Activated naive CD4-positive, alpha-beta T cell treated with anti-CD3 and anti-CD28 coated beads for 36 hours (primary cell): Measurements from ENCODE around the gene DNAL1. TPM values are rescaled to one million over a fixed set of nuclear protein-coding genes. Genes with fewer than 3 reads are reported as not detected.

ENCODE experiments used
- CTCF ChIA-PET: fragments of 350-600 bp; sonication (Branson Sonifier 250); formaldehyde crosslinking; loops from one replicate; lab custom pipeline; 2021; ENCODE audit warnings: antibody characterized with exemption; lab: Charles Lee
- DNase-seq: peaks from one replicate; pipeline ENCODE4 v3.0.0-alpha.2; 2020
- H3K27ac Mint-ChIP-seq: one replicate; pipeline ENCODE4 v1.8.0; 2021; ENCODE audit warnings: mild to moderate bottlenecking, mixed read lengths
- H3K27me3 Mint-ChIP-seq: one replicate; pipeline ENCODE4 v1.8.0; 2021; ENCODE audit warnings: low read depth, mixed read lengths
- H3K36me3 Mint-ChIP-seq: one replicate; pipeline ENCODE4 v1.8.0; 2021; ENCODE audit warnings: low read depth, mixed read lengths
- H3K4me1 Mint-ChIP-seq: one replicate; pipeline ENCODE4 v1.8.0; 2021; ENCODE audit warnings: low read depth, mixed read lengths
- H3K4me3 Mint-ChIP-seq: one replicate; pipeline ENCODE4 v1.8.0; 2021; ENCODE audit warnings: mild to moderate bottlenecking, moderate library complexity, mixed read lengths
- H3K9me3 Mint-ChIP-seq: one replicate; pipeline ENCODE4 v1.8.0; 2021; ENCODE audit warnings: mixed read lengths
- intact Hi-C: fragments of 100-400 bp; cut with micrococcal nuclease; formaldehyde crosslinking; loops from one replicate; pipeline ENCODE4 v1.15.1; 2023
- total RNA-seq, 2 experiments: library from RNA; stranded (reverse); gene quantifications; one replicate each; pipeline ENCODE4 v1.2.3, GENCODE V29; 2021

Gene DNAL1
- total RNA-seq, 2 experiments from 2014 or later, result 4.4 TPM

GRCh38 chr14:73742520-73743238, 97.9 kb downstream of the DNAL1 start:
- intact Hi-C loops, result loop anchor here (1.0 to 5.0 kb wide), 3 partner anchors 29 to 210 kb away; partner anchors contain the start of genes COQ6 and FAM161B
- Mint-ChIP-seq H3K36me3 (peaks cover 7% of the 10 kb centered on the region), H3K9me3 (no peaks in the 10 kb centered on the region), H3K27ac (peak overlapping the region; percentile 84), H3K4me1 (peaks cover 74% of the 10 kb centered on the region), H3K4me3 (peak overlapping the region; percentile 43), H3K27me3 (no peaks in the 10 kb centered on the region)
- CTCF ChIA-PET, result interaction anchor here (0.6 to 8.0 kb wide), 9 partner anchors 8 to 83 kb away, joined by 3 to 112 read pairs (median 4); a partner anchor contains a TSS
- DNase-seq, result peak; percentile 40

DNA sequence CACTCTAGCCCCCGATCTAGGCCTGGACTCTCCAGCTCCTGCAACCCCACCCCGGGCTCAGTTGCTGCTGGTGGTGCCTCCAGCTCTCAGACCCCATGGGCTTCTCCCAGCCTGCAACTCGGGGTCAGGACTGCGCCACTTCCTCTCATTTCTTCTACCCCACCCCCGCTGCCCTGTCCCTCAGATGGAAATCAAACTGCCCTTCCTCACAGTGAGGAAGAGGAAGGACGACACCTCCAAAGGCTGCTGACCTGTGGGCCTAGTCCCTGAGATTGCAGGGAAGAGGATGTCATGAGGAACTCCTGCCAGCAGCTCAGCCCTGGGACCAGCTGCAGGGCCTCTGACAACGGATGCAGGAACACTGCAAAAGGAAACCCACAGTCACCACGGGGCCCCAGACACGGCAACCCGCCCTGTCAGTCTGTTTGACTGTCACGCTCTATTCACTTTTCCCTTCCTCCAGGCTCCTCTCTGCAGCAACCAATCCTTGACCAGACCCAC, 98.7 kb downstream of the DNAL1 start:
- CTCF ChIA-PET, result interaction anchor here (0.6 to 8.0 kb wide), 8 partner anchors 9 to 82 kb away, joined by 3 to 112 read pairs (median 6); a partner anchor contains a TSS

GRCh38 chr14:73744175-73744867, 99.5 kb downstream of the DNAL1 start:
- intact Hi-C loops, result loop anchor here (2.0 to 5.0 kb wide), 3 partner anchors 14 to 208 kb away; partner anchors contain the start of genes COQ6 and FAM161B
- Mint-ChIP-seq H3K36me3 (peaks cover 4% of the 10 kb centered on the region), H3K9me3 (no peaks in the 10 kb centered on the region), H3K4me1 (peaks cover 91% of the 10 kb centered on the region), H3K27me3 (no peaks in the 10 kb centered on the region), H3K4me3 (no peak overlapping the region), H3K27ac (peak overlapping the region; percentile 70)
- CTCF ChIA-PET, result interaction anchor here (1.1 to 8.0 kb wide), 5 partner anchors 10 to 82 kb away, joined by 3 to 112 read pairs (median 9); a partner anchor contains a TSS
- DNase-seq, result no peak

More for the DNA sequence above, 98.7 kb downstream of the DNAL1 start:
- DNase-seq, result peak; percentile 81
- Mint-ChIP-seq H3K9me3 (no peaks in the 10 kb centered on the region), H3K4me1 (peaks cover 82% of the 10 kb centered on the region), H3K36me3 (peaks cover 7% of the 10 kb centered on the region), H3K27ac (peak overlapping the region; percentile 84), H3K4me3 (peak overlapping the region; percentile 43), H3K27me3 (no peaks in the 10 kb centered on the region)
- intact Hi-C loops, result loop anchor here (1.0 to 5.0 kb wide), 3 partner anchors 28 to 209 kb away; partner anchors contain the start of genes COQ6 and FAM161B

DNA sequence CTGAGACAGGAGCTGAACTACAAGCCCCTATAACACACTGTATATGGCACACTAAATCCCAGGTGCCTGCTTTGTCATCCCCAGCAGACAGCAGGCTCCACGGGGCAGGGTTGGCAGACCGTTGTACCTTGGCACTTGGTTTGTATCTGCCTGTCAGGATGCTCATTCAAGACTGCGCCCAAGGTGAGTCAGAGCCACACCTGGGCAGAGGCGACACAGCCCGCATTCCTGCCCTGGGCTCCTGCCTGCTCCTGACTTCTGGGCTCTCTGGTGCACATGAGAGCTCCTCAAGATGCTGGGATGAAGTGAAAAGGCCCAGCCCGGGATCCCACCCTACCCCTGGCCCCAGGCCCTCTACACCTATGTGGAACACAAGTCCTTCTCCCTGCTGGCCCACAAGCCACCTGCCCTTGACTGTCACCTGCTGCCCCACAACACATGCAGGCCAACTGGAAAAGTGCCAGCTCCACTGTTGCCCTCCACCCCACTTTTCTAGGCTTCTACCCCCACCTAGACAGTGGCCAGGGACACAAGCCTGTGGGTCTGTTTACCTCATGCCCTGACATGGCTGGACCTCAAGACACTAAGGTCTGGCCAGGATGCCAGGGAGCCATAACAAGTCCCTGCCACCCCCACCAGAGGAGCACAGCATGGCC, 100.2 kb downstream of the DNAL1 start:
- CTCF ChIA-PET, result interaction anchor here (1.1 to 8.0 kb wide), 5 partner anchors 11 to 81 kb away, joined by 3 to 112 read pairs (median 12); a partner anchor contains a TSS
- no peaks in the 10 kb centered on the region for H3K27me3 Mint-ChIP-seq
- intact Hi-C loops, result loop anchor here (2.0 to 5.0 kb wide), 3 partner anchors 14 to 207 kb away; partner anchors contain the start of genes COQ6 and FAM161B
- peaks cover 96% of the 10 kb centered on the region for H3K4me1 Mint-ChIP-seq
- DNase-seq, result peak; percentile 40
- no peaks in the 10 kb centered on the region for H3K9me3 Mint-ChIP-seq
- H3K4me3 Mint-ChIP-seq, result no peak overlapping the region
- peak overlapping the region; percentile 70 for H3K27ac Mint-ChIP-seq
- H3K36me3 Mint-ChIP-seq, result peaks cover 4% of the 10 kb centered on the region

DNA sequence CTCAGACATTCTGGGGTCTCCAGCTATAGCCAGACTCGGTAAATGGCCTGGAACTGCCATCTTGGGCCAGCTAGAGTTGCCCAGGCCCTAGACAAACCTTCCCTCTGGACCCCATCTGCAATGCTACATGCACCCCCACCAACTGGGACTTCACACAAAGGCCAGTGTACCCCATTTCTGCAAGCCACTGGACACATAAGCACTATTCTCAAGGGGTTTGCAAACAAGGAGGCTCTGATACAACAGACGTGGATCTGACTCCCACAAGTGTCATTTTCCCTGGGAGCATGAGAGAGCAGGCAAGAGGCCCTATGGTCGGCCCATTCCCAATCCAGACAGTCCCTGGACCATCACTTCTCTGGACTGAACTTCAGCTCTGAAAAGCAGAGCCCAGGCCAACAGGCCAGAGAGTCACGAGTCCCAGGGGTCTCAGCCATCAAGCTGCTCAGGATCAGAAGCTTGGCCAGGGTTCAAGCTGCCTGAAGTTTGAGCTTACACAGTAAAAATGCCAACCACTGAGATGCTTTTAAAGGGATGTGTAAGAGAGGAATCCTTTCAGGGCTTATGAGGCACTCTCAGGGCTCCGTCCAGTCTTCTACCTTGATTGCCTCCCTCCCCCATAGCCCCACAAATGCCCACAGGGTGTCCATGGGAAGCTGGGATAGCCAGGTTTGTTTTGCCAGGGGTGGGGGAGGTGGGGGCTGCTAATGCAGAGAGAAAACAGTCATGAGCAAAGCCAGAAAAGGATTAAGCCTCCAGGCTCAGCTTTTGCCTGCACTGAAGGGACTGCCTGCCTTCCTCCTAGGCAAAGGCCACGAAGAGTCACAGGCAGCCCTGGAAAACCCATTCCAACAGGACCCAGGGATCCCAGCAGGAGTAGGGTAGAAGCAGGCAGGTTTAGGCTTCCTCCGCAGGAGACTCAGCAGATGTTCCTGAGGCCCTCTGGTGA, 101.1 kb downstream of the DNAL1 start:
- H3K27ac Mint-ChIP-seq, result no peak overlapping the region
- H3K27me3 Mint-ChIP-seq, result no peaks in the 10 kb centered on the region
- H3K4me1 Mint-ChIP-seq, result peaks cover 99% of the 10 kb centered on the region
- intact Hi-C loops, result loop anchor here (2.0 kb wide), 1 partner anchor 15 kb away; no protein-coding TSS in a partner anchor
- CTCF ChIA-PET, result interaction anchor here (2.5 to 8.0 kb wide), 3 partner anchors 10 to 39 kb away, joined by 12 to 112 read pairs (median 80); a partner anchor contains a TSS
- no peak overlapping the region for H3K4me3 Mint-ChIP-seq
- H3K36me3 Mint-ChIP-seq, result peaks cover 4% of the 10 kb centered on the region
- no peaks in the 10 kb centered on the region for H3K9me3 Mint-ChIP-seq
- no peak for DNase-seq

DNA sequence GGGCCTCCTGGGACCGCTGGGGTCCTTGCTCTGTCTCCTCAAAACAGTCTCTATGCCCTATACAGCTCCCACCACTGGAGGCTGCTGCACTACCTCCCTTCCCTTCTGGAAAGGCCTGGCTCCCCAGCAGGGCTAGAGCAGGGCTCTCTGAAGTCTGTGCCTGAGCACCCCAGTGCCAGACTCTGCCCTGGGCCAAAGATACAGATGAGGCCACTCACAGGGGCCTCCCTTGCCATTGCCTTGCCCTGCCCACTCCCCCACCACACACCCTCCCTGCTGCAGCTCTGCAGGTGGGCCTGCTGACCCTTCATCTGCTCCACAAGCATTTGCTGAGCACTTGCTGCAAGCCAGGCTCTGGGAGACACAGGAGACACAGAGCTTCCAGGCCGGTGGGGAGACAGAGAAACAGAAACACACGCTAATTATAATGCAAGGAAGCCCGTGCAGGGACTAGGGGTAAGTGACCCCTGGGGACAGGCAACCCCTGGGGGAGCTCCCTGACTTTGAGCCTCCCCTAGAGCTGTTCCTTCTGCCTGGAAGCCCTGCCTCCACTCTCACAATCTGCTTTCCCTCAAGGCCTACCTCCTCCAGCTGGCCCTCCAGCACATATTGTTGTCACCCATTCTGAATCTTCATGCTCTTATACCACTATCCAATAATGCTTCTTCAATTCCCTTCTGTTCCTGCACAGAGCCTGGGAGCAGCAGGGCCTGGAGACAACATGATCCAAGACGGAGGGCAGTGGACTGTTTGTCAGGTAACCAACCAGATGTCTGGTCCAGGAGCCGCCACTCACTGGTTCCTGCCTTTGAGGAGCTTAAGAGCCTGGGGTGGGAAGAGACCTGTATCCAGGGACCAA, 102.0 kb downstream of the DNAL1 start:
- Mint-ChIP-seq H3K9me3 (no peaks in the 10 kb centered on the region), H3K27ac (peak overlapping the region; percentile 2), H3K36me3 (peaks cover under 1% of the 10 kb centered on the region), H3K4me3 (no peak overlapping the region), H3K27me3 (no peaks in the 10 kb centered on the region), H3K4me1 (peaks cover 99% of the 10 kb centered on the region)
- intact Hi-C loops, result no loop called here
- CTCF ChIA-PET, result interaction anchor here (0.6 to 8.0 kb wide), 6 partner anchors 9 to 104 kb away, joined by 3 to 112 read pairs (median 8); a partner anchor contains a TSS
- DNase-seq, result no peak

DNA sequence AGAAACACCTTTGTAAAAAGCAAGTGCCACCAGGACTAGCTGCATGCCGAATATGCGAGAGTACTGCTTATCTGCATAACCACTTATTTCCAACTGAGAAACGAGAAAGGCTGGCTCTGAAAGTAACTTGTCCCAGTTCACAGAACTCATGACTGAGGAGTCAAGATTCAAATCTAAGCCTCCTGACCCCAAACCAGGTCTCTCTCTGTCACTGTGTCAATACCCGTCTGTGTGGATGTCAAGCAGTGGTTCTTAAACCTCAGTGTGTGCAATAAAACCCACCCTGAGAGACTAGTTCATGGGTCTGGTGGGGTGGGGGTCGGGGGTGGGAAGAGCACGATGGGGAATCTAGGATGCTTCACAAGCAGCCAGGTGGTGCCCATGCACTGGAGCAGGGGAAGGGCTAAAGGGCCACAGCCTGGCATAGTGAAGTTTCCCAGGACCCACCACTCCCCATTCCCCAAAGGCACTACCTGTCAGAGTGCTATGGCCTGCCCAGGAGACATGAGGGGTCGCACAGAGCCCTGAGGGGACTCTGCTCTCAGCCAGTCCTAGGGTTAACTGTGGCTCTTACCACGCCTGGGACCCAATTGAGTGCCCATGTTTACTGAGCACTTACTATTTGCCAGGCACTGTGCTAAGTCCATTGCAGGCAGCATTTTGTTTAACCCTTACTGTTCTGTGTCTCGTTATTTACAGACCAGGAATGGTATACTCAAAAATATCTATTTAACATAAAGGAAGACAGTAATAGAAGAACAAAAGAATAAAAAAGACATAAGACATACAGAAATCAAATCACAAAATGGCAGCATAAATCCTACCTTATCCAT, 102.8 kb downstream of the DNAL1 start:
- H3K4me3 Mint-ChIP-seq, result no peak overlapping the region
- H3K27me3 Mint-ChIP-seq, result no peaks in the 10 kb centered on the region
- intact Hi-C loops, result no loop called here
- no peaks in the 10 kb centered on the region for H3K9me3 Mint-ChIP-seq
- no peak for DNase-seq
- H3K4me1 Mint-ChIP-seq, result peaks cover 99% of the 10 kb centered on the region
- H3K36me3 Mint-ChIP-seq, result peaks cover 7% of the 10 kb centered on the region
- CTCF ChIA-PET, result interaction anchor here (0.6 to 8.0 kb wide), 6 partner anchors 8 to 103 kb away, joined by 3 to 112 read pairs (median 8); a partner anchor contains a TSS
- H3K27ac Mint-ChIP-seq, result no peak overlapping the region

GRCh38 chr14:73748858-73749357, 104.1 kb downstream of the DNAL1 start:
- CTCF ChIA-PET, result interaction anchor here (0.6 to 1.1 kb wide), 4 partner anchors 13 to 40 kb away, joined by 3 to 4 read pairs (median 4); no protein-coding TSS in a partner anchor
- DNase-seq, result no peak
- peaks cover 9% of the 10 kb centered on the region for H3K36me3 Mint-ChIP-seq
- H3K4me1 Mint-ChIP-seq, result peaks cover 99% of the 10 kb centered on the region
- no peaks in the 10 kb centered on the region for H3K9me3 Mint-ChIP-seq
- no peaks in the 10 kb centered on the region for H3K27me3 Mint-ChIP-seq
- no peak overlapping the region for H3K4me3 Mint-ChIP-seq
- intact Hi-C loops, result no loop called here
- H3K27ac Mint-ChIP-seq, result peak overlapping the region; percentile 48

GRCh38 chr14:73749706-73750530, 105.1 kb downstream of the DNAL1 start:
- Mint-ChIP-seq H3K36me3 (peaks cover 9% of the 10 kb centered on the region), H3K27me3 (no peaks in the 10 kb centered on the region), H3K4me3 (no peak overlapping the region), H3K9me3 (no peaks in the 10 kb centered on the region), H3K4me1 (peaks cover 97% of the 10 kb centered on the region), H3K27ac (peak overlapping the region; percentile 36)
- no peak for DNase-seq
- intact Hi-C loops, result loop anchor here (5.0 kb wide), 1 partner anchor 37 kb away; no protein-coding TSS in a partner anchor
- CTCF ChIA-PET, result interaction anchor here (0.6 to 1.1 kb wide), 4 partner anchors 17 to 78 kb away, joined by 3 to 4 read pairs (median 3); no protein-coding TSS in a partner anchor
